GM19351 (cell line): ENCODE data around the gene FNBP1.
"Not testable (repeated sequence)": the region's sequence is repeated elsewhere in the genome, so short reads cannot be mapped to it uniquely, and the experiment has no call there.

Source experiments
- ATAC-seq: cut with Tn5 transposase; IDR thresholded peaks from one replicate; pipeline ENCODE4 v1.9.1; 2021; ENCODE audit warnings: mild to moderate bottlenecking, moderate library complexity; ENCODE audit not compliant: unreplicated experiment

The FNBP1 gene

DNA sequence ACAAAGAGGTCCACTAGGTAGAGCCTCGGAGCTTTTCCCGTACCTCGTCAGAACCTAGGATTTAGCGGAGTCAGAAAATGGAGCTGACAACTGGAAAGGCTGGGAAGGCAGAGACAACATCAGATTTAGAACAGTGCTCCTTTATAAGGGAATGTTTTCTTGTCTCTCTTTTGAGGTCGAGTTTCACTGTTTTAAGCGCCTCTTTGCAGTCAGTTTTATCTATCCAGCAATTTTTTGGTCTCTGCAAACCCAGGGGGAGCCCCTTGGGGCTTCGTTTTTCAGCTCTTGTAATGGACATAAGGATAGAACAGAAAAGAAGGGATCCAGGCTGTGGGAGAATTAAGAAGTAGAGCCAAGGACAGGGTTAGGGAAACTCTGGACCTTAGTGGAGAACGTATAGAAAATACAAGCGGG, 80.5 kb downstream of the FNBP1 start:
- ATAC-seq, result no peak

DNA sequence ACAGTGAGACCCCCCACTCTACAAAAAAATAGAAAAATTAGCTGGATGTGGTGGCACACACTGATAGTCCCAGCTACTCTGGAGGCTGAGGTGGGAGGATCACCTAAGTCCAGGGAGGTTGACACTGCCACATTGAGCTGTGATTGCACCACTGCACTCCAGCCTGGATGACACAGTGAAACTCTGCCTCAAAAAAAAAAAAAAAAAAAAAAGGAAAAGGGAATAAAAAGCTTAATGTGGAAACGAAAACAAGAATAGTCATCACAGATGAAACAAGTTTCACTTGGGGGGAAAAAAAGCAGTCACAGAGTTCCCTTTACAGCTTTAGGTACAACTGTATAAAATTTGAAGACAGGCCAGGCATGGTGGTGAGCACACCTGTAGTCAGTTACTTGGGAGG, 84.2 kb downstream of the FNBP1 start:
- no peak for ATAC-seq

DNA sequence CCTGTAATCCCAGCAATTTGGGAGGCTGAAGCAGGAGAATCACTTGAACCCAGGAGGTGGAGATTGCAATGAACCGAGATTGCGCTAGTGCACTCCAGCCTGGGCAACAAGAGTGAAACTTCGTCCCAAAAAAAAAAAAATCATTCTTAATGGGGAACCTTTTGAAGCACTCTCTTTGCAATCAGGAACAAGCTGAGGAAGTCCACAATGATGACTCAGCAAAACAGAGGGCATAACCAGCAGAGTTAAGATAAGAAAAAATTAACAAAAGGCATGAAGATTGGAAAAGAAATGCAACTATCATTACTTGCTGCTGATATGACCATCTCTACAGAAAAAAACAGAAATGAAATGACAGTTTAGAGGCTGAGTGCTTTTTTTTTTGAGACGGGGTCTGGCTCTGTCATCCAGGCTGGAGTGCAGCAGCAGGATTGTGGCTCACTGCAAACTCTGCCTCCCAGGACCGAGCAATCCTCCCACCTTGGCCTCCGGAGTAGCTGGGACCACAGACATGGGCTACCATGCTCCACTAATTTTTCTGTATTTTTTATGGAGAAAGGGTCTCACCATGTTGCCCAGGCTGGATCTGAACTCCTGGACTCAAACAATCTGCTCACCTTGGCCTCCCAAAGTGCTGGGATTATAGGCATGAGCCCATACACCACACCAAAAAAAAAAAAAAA, 88.0 kb downstream of the FNBP1 start:
- no peak for ATAC-seq

DNA sequence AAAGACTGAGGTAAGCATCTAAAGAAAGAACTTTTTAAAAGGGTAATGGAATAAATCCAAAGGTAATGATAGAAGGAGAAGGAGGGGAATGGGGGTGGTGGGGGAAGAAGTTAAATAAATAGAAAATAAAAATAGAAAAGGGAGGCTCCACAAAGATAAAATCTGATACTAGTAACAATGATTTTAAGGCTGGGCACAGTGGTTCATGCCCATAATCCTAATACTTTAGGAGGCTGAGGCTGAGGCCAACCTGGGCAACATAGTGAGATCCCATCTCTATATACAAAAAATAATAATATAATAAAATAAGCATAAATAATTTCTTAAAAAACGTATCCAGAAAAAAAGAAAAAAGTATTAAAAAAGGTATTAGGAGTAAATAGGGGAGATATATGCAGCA, 89.3 kb downstream of the FNBP1 start:
- ATAC-seq, result no peak

DNA sequence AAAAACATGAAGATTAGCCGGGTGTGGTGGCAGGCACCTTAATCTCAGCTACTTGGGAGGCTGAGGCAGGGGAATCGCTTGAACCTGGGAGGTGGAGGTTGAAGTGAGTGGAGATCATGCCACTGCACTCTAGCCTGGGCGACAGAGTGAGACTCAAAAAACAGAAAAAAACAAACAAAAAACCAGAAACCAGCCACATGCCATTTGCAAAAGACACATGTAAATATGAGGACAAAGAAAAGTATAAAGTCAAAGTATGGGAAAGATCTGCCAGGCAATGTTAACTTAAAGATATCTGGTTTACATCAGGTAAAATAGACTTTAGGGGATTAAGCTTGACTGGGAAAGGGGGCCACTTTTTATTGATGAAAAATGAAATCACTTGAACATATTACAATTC, 90.7 kb downstream of the FNBP1 start:
- ATAC-seq, result no peak

DNA sequence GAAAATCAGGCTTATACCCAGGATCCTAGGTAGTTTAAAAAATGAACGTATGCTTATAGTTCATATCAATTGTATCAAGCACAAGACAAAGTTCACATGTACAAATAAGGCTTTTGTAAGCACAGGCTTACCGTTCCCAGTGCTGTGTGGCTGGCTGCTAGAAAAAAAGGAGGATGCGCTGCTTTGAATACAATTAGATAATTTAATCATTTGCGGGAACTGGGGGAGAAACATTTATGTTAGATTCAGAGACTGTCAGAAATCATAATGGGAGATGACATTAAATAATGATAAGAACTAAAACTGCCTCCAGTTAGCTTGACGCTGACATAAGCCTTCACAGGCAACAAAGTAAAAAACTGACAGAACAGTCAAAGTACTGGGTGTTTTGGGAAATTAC, 93.2 kb downstream of the FNBP1 start:
- ATAC-seq, result no peak

DNA sequence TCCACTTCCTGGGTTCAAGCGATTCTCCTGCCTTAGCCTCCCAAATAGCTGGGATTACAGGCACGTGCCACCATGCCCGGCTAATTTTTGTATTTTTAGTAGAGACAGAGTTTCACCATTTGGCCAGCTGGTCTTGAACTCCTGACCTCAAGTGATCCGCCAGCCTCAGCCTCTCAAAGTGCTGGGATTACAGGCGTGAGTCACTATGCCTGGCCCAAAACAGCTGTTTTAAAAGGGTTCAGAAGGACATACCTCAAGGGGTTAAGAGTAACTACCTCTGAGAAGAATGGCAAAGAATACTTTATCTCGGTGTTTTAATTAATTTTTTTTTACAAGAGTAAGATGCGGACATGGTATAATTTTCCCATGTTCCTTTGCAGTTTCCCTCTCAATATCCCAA, 94.4 kb downstream of the FNBP1 start:
- not testable (repeated sequence) for ATAC-seq

DNA sequence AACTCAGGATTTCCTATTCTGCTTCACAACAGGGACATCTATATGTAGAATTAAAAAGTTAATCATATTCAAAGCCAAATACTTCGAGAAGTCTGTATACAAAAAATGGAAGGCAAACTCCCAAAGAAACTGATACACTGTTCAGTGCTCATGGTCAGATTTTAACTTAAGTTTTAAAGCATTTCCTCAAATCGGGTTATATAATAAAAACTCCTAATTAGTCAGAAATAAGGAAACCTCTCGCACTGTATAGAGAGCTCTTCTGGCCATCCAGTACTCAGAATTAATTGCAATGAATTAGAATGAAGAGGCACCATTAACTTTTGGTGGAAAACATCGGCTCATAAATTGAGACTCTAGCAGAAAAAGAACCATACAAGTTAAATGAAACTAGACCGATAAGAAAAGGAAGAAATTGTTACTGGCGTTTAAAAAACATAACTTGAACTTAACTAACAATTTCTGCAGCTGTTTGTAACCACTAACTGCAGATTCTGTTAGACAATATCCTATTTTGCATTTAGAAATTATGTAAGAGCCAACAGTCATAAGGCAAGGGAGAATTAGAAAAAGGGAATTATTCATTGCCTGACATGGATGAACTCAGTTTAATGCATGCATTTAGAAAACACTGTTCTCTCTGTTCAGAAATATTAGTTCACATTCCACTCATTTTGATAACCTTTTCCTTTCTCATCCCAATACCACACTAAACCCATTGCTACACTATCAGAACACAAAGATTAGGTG, 96.6 kb downstream of the FNBP1 start:
- no peak for ATAC-seq

DNA sequence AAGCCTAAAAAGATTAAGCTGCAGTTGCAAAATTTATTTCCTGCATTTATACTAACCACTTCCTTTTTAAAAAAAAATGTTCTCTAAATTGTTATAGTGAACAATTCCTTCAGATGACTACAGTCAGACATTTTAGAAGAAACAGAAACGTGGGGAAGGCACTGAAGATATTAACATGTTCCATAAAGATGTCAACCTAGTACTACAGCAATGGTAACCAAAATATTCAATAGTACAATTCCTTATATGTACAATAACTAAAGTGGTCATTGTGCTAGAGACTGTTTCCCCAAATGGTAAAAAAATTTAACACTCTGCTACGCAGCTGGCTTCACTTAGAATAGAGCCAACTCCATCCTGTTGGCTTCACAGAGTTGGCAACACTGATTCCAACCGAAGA, 97.7 kb downstream of the FNBP1 start:
- ATAC-seq, result no peak

DNA sequence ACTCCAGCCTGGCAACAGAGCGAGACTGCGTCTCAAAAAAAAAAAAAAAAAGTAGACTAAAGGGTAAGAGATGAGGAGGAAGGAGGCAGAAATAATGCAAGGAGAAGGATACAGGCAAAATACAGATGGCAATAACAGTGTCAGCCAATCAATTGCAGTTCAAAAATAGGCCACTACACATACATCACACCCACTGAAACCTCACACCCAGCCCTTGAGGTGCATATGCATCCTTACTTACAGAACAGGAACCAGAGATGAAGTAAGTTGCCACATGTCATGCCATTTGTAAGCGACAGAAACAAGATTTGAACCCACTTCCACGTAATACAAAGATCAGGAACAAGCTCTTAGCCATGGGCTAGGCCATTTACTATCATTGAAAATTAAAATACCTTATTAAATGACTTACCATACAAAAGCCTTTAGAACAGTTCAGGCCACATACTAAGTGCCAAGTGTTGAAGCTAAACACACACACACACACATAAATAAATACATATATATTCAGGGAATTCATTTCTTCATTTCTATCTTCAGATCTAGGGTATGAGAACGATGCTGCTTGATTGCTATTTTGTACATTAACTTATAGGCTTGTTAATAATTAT, 98.4 kb downstream of the FNBP1 start:
- no peak for ATAC-seq

DNA sequence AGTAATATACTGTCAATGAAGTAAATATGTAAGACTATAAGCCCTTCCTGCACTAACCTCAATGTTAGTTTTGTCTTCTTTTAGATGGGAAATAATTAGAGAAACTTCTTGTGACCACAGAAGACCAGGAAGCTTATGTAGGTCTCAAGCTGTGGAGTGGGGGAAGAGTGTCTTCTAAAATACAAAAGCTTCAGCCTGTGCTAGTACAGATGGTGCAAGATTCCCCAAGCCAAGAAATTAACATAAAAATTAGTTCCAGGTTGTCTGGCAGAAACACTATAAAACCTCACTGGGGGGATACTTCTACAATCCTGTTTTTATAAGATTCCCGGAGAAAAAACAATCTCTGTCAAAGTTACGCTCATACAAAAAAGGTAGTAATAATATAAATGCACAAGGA, 103.6 kb downstream of the FNBP1 start:
- no peak for ATAC-seq

DNA sequence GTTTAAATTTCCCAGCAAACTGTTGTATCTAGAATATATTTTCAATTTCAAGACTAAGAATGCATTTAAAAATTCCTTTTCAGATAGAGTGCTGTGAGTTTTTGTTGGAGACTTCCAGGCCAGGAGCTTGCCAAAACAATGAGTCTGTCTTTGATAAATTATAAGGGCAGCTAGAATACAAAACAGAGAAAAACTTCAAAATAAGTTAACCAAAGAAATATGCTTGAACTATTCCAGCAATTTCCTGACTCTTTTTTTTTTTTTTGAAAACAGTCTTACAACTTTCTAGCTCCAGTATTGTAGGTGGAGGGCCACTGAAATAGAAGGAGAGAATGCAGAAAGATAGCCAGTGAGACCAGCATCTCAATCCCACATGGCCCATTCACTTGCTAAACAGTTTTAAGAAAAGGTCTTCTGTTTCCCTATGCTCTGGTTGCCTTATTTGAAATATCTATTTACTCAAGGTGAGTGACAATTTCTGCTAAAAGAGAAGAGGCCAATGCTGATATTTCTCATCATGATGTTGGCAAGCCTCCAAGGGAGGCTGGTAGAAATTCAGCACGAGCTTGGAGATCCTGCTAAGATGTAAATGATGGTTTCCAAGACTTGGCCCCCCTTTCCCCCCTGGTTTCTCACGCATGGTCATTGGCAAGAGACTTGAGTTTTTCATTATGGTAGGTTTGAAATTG, 104.6 kb downstream of the FNBP1 start:
- ATAC-seq, result no peak

DNA sequence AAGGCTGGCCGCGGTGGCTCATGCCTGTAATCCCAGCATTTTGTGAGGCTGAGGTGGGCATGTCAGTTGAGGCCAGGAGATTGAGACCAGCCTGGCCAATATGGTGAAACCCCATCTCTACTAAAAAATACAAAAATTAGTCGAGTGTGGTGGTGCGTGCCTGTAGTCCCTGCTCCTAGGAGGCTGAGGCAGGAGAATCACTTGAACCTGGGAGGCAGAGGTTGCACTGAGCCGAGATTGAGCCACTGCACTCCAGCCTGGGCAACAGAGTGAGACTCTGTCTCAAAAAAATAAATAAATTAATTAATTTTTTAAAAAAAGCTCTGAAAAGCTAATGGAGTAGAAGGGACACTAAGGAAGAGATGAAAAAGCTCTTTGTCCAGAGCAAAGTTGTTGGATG, 105.1 kb downstream of the FNBP1 start:
- ATAC-seq, result not testable (repeated sequence)

DNA sequence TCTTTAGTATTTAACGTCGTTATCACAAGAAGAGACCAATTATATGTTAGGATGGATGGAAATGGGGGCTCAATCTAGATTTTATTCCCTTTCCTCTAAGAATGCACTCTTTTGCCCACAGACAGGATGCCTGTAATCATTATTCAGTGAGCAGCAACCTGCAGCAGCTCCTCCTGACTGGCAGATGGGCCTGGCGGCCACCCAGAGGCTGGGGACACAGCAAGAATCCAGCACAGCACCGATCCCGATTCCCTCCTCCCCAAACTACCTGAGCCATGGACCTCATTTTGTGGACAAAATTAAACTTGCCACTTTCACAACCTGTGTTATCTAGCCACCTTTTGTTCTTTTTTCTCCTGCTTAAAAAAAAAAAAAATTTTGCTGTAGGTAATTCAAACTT, 106.8 kb downstream of the FNBP1 start:
- no peak for ATAC-seq

DNA sequence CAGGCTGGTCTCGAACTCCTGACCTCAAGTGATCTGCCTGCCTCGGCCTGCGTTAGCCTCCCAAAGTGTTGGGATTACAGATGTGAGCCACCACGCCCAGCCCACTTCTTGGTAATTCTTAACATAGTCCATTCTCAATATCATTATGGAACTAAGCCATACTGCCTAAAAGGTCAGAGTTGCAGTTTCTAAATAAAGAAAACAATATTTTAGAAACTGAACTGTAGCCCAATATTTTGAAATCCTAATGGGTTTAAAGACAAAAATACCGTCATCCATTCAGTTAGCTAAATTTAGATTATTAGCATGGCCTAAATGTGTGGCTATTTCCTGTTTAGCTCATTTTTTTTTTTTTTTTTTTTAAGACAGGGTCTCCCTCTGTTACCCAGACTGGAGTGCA, 108.2 kb downstream of the FNBP1 start:
- no peak for ATAC-seq

DNA sequence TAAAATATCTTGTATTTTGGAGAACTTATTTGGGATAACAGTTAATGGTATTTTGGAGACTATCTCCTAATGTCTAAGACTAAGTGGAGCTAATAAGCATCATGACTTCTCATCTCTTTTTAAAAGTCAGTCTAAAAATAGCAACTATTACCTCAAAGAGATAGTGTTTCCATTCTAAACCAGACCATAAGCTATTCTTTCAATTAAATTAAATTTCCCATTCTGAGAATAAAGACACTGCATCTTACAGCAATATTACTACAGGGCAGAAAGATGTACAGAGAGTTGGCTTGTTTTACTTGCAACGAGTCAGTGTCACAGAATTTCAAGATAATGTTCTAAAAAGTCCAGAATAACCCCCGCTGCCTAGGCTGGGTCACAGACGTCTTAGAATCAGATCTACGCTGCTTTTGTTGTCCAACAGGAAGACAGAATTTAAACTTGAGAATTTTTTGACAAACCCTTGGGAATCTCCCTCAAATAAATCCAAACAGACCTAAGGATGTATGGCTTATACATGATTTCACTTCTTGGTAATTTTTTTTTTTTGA, 108.9 kb downstream of the FNBP1 start:
- ATAC-seq, result no peak

DNA sequence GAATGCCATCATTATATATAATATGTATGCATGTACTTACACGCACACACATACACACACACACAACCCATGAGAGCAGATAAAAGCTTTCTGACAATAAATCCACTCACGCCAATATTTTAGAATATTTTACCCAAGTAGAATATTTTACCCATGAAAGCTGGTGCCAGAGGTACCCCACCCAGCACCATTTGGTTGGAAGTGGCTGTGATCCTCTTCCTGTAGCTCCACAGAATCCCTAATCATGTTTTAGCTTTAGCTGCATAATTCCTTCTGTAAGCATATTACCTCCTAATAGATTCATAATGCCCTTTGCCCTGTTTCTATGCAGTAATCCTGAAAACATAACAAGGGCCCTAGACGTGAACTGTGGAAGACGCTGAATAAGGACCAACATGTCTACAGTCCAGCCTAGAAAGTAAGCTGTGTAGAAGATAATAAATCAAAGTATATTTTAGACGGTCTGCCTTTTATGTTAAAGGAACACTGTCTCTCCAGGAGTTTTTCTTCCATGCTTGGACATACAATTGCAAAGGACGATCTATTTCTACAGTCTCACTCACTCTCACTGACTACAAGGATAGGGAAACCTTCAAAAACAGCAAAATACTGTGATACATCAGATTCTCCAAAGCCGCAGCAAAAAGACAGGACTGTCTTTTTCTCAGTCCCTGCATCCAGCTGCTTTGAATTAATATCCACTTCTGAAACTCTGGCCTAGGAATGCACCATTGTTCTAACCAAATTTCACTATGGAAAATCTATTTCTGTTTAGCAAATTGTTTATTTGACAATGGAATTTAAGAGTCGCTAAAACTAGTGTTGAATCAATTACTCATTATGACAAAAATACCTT, 109.6 kb downstream of the FNBP1 start:
- ATAC-seq, result no peak

DNA sequence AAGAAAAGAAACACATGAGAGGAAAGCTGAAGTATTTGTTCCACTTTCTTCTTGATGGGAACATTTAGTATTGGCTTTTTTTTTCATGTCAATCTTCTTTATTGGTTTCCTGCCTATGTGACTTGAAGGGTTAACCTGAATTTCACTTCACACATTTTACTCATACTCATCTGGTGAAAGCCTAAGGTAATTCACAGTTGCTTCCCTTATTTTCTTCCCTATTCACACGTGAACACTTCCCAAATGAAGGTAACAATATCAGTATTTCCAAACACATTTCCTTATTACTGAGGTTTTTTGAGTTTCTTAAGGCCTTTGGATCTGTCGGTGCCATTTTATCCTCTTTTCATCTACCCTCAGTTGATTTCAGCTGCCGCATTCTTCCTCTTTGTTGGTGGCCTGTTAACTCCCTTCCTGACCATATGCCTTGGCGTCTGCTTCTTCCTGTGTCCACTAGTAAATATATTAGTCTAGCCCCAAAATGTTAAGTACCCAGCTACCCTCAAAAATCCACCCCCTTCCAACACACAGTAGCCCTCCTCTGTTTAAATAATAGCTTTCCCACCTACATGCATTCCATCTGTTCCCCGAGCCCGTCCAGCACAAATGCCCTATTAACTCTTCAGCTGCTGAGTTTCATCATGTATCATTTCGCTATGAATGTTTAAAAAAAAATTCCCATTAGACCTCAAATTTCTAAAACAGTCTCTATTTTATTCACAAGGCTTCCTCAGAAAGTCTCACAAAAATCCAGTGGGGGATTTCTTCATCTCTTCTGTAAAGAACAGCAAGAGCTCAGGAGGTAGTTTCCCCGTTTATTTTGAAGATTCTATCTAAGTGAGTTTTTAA, 110.5 kb downstream of the FNBP1 start:
- no peak for ATAC-seq

DNA sequence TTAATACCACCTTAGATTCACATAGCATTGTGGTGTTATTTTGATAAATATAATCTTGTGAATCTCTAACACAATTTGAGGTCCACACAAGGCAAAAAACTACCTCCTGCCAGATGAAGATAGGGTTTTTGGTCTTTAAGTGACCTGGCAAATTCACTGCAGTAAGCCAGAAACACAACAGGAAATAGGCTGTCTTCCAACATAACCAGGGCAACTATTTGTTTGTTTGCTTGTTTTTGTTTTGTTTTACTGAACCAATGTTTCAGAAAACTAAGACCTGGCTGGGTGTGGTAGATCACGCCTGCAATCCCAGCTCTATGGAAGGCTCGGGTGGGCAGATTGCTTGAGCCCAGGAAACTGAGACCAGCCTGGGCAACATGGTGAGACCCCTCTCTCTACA, 112.2 kb downstream of the FNBP1 start:
- ATAC-seq, result no peak
